GM13976 (cell line): ENCODE results near the gene PRM1.
"Not testable (repeated sequence)": the region's sequence is repeated elsewhere in the genome, so short reads cannot be mapped to it uniquely, and the experiment has no call there.

Experiments used
- DNase-seq: peaks from one replicate; pipeline ENCODE4 v3.0.0; 2012; ENCODE audit warnings: low spot score
- in situ Hi-C: fragments of 300-500 bp; cut with MboI; formaldehyde crosslinking; loops from one replicate; pipeline ENCODE4 v1.12.0; 2022; ENCODE audit warnings: low sequenced_read_pairs, mixed read lengths, inconsistent platforms; ENCODE audit not compliant: unreplicated experiment
- TF ChIP-seq, protein P1 (sequence below): IDR thresholded peaks from 2 replicates; pipeline ENCODE4 v1.5.1; 2012; ENCODE audit warnings: borderline replicate concordance, mild to moderate bottlenecking; ENCODE audit not compliant: insufficient read depth; ENCODE audit errors: extremely low read depth, missing control alignments, control extremely low read depth

Gene PRM1

DNA sequence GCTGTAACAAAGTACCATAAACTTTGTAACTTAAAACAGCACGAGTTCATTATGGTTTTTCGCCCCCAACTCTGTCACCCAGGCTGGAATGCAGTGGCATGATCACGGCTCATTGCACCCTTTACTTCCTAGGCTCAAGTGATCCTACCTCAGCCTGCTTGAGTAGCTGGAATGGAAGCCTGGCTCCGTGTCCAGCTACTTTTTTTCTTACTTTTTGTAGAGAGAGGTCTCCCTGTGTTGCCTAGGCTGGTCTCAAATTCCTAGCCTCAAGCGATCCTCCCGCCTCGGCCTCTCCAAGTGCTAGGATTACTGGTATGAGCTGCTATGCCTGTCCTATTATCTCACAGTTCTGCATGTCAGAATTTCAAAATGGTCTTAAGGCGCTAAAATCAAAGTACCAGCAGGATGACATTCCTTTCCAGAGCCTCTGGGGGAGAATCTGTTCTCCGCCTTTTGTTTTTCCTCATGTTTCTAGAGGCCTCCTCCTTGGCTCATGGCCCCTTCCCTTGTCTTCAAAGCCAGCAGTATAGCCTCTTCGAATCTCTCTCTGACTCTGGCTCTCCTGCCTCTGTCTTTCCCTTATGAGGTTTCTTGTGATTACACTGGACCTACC lies 10.1 kb upstream of the PRM1 start:
- DNase-seq = no peak
- in situ Hi-C loops = no loop called here
- TF ChIP-seq, protein P1, sequence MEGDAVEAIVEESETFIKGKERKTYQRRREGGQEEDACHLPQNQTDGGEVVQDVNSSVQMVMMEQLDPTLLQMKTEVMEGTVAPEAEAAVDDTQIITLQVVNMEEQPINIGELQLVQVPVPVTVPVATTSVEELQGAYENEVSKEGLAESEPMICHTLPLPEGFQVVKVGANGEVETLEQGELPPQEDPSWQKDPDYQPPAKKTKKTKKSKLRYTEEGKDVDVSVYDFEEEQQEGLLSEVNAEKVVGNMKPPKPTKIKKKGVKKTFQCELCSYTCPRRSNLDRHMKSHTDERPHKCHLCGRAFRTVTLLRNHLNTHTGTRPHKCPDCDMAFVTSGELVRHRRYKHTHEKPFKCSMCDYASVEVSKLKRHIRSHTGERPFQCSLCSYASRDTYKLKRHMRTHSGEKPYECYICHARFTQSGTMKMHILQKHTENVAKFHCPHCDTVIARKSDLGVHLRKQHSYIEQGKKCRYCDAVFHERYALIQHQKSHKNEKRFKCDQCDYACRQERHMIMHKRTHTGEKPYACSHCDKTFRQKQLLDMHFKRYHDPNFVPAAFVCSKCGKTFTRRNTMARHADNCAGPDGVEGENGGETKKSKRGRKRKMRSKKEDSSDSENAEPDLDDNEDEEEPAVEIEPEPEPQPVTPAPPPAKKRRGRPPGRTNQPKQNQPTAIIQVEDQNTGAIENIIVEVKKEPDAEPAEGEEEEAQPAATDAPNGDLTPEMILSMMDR = no peak

DNA sequence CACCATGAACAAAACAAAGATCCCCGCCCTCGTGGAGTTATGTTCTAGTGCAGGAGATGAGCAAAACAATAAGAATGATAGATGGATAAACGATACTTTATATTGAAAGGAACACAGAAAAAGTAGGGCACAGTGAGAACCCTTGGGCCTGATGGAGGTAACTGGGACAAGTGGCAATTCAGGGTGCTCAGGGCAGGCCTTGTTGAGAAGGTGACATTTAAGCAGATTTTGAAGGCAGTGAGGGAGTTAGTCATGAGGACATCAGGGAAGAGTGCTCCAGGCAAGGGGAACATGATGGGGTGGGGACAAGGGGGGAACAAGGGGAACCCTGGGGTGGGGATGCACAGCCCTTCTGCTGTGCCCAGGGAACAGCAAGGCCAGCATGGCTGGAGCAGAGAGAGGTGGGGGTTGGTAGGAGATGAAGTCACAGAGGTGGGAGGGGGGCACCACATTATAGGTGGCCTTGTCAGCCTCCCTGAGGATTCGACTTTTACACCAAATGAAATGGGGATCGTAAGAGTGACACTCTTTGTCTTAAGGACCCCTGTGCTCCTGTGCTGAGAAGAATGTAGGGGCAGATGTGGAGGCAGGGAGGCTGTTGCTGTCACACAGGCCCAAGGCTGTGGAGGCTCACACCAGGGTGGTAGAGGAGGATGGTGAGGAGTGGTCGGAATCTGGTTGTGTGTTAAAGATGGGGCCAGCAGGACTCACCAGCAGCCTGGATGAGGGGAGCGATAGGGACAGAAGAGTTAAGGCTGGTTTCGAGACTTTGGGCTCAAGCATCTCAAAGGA lies 9.2 kb upstream of the PRM1 start:
- DNase-seq = no peak
- TF ChIP-seq, protein P1 = no peak

DNA sequence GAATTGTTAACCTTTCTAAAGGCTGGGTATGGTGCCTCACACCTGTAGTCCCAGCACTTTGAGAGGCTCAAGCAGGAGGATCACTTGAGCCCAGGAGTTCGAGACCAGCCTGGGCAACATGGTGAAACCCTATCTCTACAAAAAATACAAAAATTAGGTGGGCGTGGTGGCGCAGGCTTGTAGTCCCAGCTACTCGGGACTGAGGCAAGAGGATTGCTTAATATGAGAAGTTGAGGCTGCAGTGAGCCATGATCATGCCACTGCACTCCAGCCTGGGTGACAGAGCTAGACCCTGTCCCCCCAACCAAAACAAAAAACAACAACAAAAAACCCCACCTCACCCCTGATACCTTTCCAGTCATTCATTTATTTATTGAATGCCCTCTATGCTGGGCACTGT lies 8.6 kb upstream of the PRM1 start:
- in situ Hi-C loops, DNase-seq: not testable (repeated sequence)

More for the DNA sequence above, 9.2 kb upstream of the PRM1 start:
- in situ Hi-C loops = no loop called here

DNA sequence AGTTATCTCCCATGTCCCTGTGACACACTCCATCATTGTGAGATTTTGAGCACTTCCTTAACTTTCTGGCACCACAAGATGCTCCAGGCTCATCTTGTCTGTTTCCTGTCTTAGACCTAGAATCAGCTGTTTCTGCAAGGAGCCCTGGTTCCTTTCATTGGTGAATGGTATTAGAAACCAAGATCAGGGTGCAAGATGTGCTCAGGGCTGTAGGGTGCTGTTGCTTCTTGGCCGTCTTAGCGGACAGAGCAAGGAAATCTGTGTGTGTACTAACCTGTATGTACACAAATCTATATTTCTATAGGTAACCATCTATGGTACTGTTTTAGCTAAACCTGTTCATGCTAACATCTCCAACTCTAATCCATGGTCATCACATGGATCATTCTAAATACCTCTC lies 8.1 kb upstream of the PRM1 start:
- TF ChIP-seq, protein P1 = no peak
- no peak for DNase-seq
- in situ Hi-C loops = no loop called here

DNA sequence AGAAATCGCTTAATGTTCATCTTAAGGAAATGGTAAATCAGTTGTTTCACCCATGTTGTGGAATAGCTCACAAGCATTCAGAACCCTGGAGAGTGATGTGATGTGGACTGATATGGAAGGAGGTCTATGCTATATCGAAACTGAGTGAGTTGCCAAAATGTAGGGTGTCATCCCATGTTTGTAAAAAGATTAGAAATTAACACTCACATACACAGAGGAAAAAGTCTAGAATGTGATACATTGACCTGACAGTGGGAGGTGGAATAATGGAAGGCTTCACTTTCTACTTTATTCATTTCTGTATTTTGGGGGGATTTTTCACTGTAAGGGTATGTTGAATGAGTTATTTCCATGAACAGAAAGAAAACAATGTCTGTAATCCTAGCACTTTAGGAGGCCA lies 4.7 kb upstream of the PRM1 start:
- TF ChIP-seq, protein P1 = no peak
- in situ Hi-C loops = no loop called here
- no peak for DNase-seq

DNA sequence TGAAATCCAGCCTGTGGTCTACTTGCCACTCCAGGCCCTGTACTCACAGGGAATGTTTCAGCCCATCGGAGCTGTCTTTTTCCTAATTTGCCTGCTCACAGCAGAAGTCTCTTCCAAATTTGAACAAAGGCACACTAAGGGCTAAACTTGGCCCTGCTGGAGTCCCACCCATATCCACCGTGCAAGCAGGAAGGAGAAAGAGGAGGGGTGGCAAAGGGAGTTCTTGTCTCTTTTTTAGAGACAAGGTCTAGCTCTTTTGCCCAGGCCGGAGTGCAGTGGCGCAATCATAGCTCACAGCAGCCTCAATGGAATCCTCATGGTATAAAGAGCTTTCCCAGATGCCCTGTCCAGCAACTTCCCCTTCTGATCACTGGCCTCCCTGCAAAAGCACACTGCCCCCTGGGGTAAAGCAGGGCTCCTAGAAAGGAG lies 2.7 kb upstream of the PRM1 start:
- in situ Hi-C loops = no loop called here
- TF ChIP-seq, protein P1 = no peak
- no peak for DNase-seq
